ENCODE measurements around the gene ARID1B. TPM values are rescaled to one million over a fixed set of nuclear protein-coding genes. Genes with fewer than 3 reads are reported as not detected.

Gene ARID1B
- total and polyA plus RNA-seq, 2 of the 13 experiments (the other 11 are each of a cell fraction or from before 2014, with no cell fraction given), result 20.1 to 32.6 TPM

DNA sequence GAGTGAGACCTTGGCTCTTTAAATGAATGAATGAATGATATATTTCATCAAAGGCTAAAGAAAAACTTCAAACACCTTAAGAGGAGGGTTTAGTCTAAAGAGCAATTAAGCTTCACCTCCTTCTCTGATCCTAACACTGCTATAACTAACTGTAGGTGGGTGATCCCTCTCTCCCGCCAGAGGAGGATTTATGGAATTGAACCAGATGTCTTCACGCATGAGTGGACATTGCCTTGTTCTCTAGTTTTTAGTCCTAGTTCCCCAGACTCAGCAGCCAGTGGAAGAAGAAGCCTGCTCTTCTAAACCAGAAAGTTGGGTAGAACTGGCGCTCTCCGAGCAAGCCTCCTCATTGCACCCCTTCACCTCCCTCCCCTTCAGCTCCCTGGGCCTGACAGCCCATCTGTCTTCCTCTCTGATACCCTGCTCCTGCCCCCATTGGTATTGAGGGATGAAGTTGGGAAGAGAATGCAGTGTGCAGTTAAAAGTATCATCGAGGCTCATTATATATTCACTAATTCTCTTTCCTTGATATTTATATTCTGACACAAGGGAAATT is 142.7 kb downstream of the ARID1B start:
- in situ Hi-C loops (cut with HindIII; ENCODE audit: extremely low pct_ligation_motif_present, low pct_unique_long_range_greater_than_20kb), result no loop called here
- FAIRE-seq (no peak), DNase-seq (ENCODE audit: low spot score) (no peak), ATAC-seq (no peak)
- Histone ChIP-seq H3K9ac (ENCODE audit: insufficient read depth, low read depth, low read length) (no peak overlapping the region), H2AFZ (ENCODE audit: low read length) (no peak overlapping the region), H4K20me1 (ENCODE audit: insufficient read depth, low read length) (peaks cover 6% of the 10 kb centered on the region; the same call in 1 of the 2 replicates), H3K27me3 (ENCODE audit: control insufficient read depth in 1 of 2, insufficient read depth in 2 of 2, low read length in 2 of 2) (no peaks in the 10 kb centered on the region), H3K4me3 (replicated peaks in 1 of 3; ENCODE audit: insufficient read depth in 1 of 3, low read depth in 2 of 3, low read length in 3 of 3) (no peak overlapping the region), H3K9me3 (ENCODE audit: low read length) (no peaks in the 10 kb centered on the region), H3K79me2 (ENCODE audit: insufficient read depth, low read length) (peaks cover 3% of the 10 kb centered on the region), H3K27ac (ENCODE audit: extremely low read length, insufficient read depth, low read length) (no peak overlapping the region), H3K4me1 (ENCODE audit: insufficient read depth, low read length) (no peaks in the 10 kb centered on the region), H3K4me2 (ENCODE audit: low read depth, low read length) (no peak overlapping the region), H3K36me3 (replicated peaks in 1 of 2; ENCODE audit: control insufficient read depth in 1 of 2, insufficient read depth in 2 of 2, low read length in 2 of 2) (peaks cover 2 to 7% of the 10 kb centered on the region in 2 experiments; a peak in 3 of 5 replicates)
- 94% methylated on average over 5 of the region's 5 CpGs for WGBS (ENCODE audit: low lambda C conversion rate)
- TF ChIP-seq NPAS2 (CRISPR knock-in tag; IDR thresholded peaks at IDR 0.05; ENCODE audit: borderline replicate concordance) (no peak), FOXO1 (CRISPR knock-in tag; IDR thresholded peaks at IDR 0.05) (no peak), NR2F1 (CRISPR knock-in tag; IDR thresholded peaks at IDR 0.05) (no peak), RFX1 (IDR thresholded peaks at IDR 0.05) (no peak), RAD21 (CRISPR knock-in tag; IDR thresholded peaks at IDR 0.05) (no peak), RBM22 (optimal IDR thresholded peaks at IDR 0.05; ENCODE audit: low read length) (no peak), KDM4B (CRISPR knock-in tag; IDR thresholded peaks at IDR 0.05) (no peak), SP1 (IDR thresholded peaks at IDR 0.05) (no peak), SP1 (CRISPR knock-in tag; IDR thresholded peaks at IDR 0.05) (no peak), GLI4 (CRISPR knock-in tag; IDR thresholded peaks at IDR 0.05; ENCODE audit: borderline replicate concordance) (no peak), POLR2A (IDR thresholded peaks at IDR 0.05; ENCODE audit: insufficient read depth in 1 of 2, low read depth in 2 of 2, low read length in 2 of 2) (no peak), MXI1 (IDR thresholded peaks at IDR 0.05; ENCODE audit: borderline replicate concordance, low read depth, low read length) (no peak), FOXC1 (CRISPR knock-in tag; IDR thresholded peaks at IDR 0.05; ENCODE audit: borderline replicate concordance) (no peak)
- TF ChIP-seq, protein P1, sequence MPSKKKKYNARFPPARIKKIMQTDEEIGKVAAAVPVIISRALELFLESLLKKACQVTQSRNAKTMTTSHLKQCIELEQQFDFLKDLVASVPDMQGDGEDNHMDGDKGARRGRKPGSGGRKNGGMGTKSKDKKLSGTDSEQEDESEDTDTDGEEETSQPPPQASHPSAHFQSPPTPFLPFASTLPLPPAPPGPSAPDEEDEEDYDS (CRISPR knock-in tag; IDR thresholded peaks at IDR 0.05), result no peak
- TF ChIP-seq, protein P2, sequence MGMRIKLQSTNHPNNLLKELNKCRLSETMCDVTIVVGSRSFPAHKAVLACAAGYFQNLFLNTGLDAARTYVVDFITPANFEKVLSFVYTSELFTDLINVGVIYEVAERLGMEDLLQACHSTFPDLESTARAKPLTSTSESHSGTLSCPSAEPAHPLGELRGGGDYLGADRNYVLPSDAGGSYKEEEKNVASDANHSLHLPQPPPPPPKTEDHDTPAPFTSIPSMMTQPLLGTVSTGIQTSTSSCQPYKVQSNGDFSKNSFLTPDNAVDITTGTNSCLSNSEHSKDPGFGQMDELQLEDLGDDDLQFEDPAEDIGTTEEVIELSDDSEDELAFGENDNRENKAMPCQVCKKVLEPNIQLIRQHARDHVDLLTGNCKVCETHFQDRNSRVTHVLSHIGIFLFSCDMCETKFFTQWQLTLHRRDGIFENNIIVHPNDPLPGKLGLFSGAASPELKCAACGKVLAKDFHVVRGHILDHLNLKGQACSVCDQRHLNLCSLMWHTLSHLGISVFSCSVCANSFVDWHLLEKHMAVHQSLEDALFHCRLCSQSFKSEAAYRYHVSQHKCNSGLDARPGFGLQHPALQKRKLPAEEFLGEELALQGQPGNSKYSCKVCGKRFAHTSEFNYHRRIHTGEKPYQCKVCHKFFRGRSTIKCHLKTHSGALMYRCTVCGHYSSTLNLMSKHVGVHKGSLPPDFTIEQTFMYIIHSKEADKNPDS (CRISPR knock-in tag; IDR thresholded peaks at IDR 0.05), result no peak
- TF ChIP-seq, protein P3, sequence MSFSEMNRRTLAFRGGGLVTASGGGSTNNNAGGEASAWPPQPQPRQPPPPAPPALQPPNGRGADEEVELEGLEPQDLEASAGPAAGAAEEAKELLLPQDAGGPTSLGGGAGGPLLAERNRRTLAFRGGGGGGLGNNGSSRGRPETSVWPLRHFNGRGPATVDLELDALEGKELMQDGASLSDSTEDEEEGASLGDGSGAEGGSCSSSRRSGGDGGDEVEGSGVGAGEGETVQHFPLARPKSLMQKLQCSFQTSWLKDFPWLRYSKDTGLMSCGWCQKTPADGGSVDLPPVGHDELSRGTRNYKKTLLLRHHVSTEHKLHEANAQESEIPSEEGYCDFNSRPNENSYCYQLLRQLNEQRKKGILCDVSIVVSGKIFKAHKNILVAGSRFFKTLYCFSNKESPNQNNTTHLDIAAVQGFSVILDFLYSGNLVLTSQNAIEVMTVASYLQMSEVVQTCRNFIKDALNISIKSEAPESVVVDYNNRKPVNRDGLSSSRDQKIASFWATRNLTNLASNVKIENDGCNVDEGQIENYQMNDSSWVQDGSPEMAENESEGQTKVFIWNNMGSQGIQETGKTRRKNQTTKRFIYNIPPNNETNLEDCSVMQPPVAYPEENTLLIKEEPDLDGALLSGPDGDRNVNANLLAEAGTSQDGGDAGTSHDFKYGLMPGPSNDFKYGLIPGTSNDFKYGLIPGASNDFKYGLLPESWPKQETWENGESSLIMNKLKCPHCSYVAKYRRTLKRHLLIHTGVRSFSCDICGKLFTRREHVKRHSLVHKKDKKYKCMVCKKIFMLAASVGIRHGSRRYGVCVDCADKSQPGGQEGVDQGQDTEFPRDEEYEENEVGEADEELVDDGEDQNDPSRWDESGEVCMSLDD (CRISPR knock-in tag; IDR thresholded peaks at IDR 0.05; ENCODE audit: borderline replicate concordance), result no peak
- no TSS peak for BruUV-seq (replicated peaks)
- ChIA-PET POLR2A (no interaction called here), CTCF (ENCODE audit: low intra/inter-chr PET ratio, low total read pairs) (no interaction called here)
- intact Hi-C loops (cut with micrococcal nuclease; ENCODE audit: unreplicated experiment), result no loop called here
